Embryonic facial prominence (tissue), 1 donor: ENCODE measurements around the gene CYBC1.

Experiments used
- DNase-seq: peaks from one replicate; pipeline ENCODE4 v3.0.0-alpha.2; 2016; ENCODE audit errors: extremely low spot score

Gene CYBC1

DNA sequence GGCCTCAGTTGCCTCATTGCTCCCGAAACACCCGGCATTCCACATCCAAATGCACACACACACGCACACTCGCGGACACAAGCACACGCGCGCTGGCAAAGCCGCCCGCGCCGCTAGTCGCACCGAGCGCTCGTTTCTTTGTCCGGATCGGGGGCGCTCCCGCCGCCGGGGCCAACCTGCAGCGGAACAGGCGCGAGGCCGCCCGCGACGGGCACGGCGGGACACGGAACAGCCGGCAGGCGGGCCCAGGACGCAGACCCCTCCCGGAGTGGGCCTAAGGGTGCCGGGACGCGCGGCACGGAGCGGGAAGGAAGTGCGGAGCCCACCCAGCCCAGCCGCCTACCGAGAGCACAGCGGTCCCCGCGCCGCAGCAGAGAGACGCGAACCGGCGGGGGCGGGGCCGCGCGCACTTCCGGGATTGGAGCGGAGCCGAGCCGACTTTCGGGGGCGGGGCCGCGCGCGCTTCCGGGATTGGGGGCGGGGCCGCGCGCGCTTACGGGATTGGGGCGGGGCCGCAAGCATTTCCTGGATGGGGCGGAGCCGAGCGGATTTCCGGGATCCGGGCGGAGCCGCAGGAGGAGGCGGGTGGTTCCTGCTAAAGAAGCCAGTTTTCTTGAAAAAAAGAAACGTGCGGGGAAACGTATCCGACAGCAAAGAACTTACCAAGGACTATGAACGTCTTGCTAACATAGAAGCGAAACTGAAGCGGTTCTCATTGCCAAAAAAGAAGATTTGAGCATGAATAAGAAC is at the start of gene CYBC1:
TSS of gene CYBC1 (minus strand) at position 396 of the 750 bp plus-strand sequence. CDS start 1,498 bp downstream, outside the sequence.
- DNase-seq: peak; percentile 90

- no peak for DNase-seq
Observed at GRCh38 chr17:82497483-82498405, 47.2 kb upstream of the CYBC1 start.

- peak; percentile 80 for DNase-seq
Observed at GRCh38 chr17:82496529-82497434, 46.2 kb upstream of the CYBC1 start.

- DNase-seq: no peak
Observed at GRCh38 chr17:82495844-82496528, 45.4 kb upstream of the CYBC1 start.

DNA sequence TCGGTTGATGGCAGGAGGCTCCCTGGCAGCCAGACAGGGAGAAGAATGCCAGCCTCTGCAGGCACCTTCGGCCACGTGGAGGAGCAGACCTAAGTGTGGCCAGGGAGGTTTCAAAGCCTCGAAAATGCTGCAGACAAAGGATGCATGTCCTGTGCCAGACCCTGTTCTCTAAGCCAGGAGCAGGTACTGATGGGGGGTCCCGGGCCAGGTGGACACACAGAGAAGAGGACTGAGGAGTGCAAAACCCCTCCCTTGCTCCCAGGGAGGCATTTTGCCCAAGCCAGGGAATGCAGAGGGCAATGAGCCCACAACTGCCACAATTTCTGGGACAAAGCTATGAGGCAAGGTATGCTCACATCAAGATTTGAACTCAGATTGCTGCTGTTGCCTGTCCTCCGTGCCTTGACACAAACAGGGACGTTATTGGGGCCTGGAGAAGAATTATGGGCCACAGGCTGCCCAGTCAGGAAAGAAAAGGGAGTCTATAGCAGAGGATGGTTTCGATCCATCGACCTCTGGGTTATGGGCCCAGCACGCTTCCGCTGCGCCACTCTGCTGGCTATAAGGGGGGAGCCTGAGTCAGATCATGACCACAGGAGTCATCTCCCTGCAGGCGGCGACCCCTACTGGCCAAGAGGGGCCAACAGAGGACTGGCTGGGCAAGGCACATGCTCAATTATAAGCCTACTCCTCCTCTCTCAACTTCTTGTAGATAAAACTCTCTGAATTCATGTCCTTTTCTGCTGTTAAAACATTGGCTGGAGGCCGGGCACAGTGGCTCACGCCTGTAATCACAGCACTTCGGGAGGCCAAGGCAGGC is 43.9 kb upstream of the CYBC1 start:
- DNase-seq: peak; percentile 57

GRCh38 chr17:82493226-82493781 is 42.8 kb upstream of the CYBC1 start:
- DNase-seq: no peak

GRCh38 chr17:82492643-82493225 is 42.2 kb upstream of the CYBC1 start:
- DNase-seq: no peak

DNA sequence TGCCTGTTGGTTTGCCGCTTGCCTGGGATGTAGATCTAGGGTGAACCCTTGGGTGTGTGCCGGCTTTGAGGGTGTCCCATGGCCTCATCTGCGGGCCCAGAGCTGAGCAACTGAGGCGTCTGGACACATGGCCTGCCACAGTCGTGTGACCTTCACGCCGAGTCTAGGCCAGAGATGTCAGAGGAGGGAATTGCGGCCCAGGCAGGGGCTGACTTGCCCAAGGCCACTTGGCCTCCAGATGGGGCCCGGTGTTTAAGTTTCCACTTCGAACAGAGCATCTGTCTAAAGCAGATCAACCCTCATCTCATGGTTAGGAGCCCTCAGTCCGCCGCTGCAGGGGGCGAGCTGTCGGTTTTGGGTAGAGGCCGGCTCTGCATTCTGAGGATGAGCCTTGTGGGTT is 41.0 kb upstream of the CYBC1 start:
- DNase-seq: no peak

- no peak for DNase-seq
Observed at GRCh38 chr17:82491196-82491530, 40.6 kb upstream of the CYBC1 start.

DNA sequence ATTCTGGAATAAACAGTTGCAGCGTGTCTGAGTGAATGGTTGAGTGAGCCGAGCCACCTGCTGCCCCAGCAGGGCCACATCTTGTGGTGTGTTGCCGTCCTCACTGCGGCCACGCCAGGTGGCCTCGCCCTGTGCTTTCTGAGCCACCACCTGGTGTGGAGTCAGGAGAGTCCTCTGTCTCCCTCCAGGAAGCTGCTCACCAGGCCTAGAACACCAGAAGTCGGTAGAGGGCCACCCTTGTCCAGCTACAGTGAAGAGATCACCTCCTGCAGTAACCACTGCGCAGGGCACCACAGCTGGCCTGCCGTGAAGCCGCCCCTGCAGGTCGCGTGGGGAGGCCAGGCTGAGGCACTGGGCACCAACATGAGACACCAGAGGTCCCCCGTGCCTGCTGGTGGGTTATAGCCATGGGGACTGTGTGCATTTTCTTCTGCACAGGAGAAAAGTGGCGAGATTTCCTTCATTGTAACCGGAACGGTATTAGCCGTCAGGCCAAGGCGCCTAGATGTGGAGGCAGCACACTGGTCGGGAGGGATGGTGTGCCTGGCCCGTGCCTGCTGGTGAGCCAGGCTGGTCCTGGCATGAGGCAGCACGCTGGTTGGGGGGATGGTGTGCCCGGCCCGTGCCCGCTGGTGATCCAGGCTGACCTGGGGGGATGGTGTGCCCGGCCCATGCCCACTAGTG is 40.1 kb upstream of the CYBC1 start:
- no peak for DNase-seq

DNA sequence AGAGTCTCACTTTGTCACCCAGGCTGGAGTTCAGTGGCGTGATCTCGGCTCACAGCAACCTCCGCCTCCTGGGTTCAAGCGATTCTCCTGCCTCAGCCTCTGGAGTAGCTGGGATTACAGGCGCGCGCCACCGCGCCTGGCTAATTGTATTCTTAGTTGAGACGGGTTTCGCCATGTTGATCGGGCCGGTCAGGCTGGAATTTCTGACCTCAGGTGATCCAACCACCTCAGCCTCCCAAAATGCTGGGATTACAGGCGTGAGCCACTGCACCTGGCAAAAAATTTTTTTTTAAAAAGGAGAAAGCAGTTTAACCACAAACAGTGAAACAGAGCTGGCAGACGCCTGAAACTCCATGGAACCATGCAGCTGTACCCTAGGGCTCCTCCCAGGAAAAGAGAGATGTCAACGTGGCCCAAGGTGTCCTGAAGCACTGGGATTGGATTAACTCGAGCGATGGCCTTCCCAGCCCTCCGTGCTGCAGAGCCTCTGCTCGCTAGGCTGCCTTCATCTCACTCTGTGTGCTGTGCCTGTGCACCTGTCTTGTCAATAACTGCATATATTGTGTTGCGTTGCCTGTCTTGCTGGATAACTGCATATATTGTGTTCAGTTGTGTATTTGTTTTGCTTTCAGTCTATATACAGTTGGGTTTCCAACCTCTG is 39.4 kb upstream of the CYBC1 start:
- DNase-seq: no peak

DNA sequence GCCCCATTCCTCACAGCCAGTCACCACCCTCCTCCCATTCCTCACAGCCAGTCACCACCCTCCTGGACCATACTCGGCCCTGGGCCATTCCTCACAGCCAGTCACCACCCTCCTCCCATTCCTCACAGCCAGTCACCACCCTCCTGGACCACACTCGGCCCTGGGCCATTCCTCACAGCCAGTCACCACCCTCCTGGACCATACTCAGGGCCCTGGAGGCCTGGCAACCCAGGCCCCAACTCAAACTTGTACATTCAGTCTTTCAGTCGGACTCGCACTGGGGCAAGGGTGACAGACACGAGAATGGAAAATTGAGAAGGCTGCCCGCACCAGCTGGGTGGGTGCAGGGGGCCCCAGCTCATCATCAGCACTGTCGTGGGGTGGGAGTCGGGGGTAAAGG is 38.6 kb upstream of the CYBC1 start:
- DNase-seq: no peak

GRCh38 chr17:82487910-82488309 is 37.4 kb upstream of the CYBC1 start:
- no peak for DNase-seq

DNA sequence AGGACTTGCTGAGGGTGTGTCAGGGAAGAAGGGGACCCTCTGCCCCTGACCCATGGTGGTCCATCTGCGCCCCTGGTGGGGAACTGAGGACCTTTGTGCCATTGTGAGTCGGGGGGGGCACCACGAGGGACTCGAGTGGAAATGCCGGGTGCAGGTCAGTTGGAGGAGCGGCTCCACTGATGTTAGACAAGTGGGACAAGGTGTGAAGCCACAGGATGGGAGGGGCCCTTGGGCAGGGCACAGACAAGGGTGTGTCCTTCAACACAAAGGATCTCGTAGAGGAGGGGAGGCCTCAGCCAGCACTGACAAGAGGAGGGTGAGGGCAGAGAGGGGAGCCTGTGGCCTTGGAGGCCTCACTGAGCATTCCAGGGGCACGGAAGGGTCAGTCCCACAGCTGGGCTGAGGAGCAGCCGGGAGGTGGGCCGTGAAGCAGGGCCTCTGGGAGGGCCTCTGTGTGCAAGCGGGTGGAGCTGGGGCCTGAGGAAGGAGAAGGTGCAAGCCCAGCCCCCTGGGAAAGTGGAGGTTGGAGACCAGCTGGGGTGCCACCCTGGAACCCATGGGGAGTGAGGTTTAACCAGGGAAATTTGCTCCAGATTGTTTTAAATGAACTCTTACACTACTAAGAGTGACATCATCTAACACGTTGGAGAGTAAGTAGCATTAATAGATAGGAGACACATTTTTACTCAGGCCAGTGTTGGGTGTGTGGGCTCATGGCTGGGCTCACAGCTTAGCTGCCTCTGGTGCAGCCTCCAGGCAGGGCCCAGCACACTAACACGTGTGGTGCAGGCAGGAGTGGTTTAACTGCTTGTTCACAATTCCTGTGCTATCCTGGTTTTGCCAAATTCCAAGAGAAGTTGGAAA is 35.9 kb upstream of the CYBC1 start:
- DNase-seq: no peak

DNA sequence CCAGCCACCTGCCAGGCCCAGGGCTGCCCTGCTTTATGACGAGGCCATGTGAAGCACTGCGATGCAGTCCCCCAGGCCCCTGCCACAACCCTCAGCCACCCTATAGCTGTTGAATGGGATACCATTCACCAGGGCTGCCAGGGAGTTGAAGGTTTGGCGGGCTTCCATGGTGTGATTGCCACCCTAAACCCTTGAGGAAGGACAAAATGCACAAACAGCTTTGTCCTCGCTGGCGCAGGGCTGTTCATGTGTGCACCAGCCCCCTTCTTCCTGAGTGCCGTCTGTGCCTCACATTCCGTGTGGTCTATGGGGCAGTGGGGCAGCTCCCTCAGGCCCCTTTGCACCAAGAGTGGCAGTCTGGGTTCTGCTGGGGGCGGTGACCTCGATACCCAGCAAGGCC is 33.3 kb upstream of the CYBC1 start:
- no peak for DNase-seq

DNA sequence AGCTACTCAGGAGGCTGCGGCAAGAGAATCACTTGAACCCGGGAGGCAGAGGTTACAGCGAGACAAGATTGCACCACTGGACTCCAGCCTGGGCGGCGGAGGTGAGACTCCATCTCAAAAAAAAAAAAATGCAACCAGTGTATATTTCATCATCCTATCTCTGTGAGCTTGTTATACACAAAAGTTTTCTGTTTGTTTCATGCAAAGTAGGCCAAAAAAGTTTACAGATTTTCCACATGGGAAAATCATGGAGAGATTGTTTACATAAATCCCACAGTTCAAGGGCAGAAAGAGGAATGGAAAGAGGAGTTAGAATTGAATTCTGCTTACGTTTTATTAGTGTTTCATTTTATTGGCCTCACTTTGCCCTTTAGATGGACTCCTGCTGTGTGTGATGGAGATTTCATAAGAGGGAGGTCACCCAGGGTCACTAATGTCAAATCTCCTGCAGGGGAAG is 32.7 kb upstream of the CYBC1 start:
- DNase-seq: no peak

- DNase-seq: no peak
Observed at GRCh38 chr17:82480318-82480717, 29.8 kb upstream of the CYBC1 start.

- no peak for DNase-seq
Observed at GRCh38 chr17:82479602-82480001, 29.1 kb upstream of the CYBC1 start.
